Measurements from ENCODE around the gene NUDT22.

The NUDT22 gene

GRCh38 chr11:64262271-64263002 is 36.4 kb downstream of the NUDT22 start:
- no peaks in the 10 kb centered on the region for H3K9me3 ChIP-seq (ENCODE audit: low read length)
- no peaks in the 10 kb centered on the region for H4K20me1 ChIP-seq (ENCODE audit: insufficient read depth, low read length)
- no peak overlapping the region for H2AFZ ChIP-seq (ENCODE audit: low read length)
- no peak overlapping the region for H3K9ac ChIP-seq (ENCODE audit: low read length)
- H3K4me3 ChIP-seq (ENCODE audit: low read depth, low read length, poor library complexity, severe bottlenecking) = no peak overlapping the region
- H3K9me2 ChIP-seq (ENCODE audit: low read depth, low read length) = no peaks in the 10 kb centered on the region
- H3F3A ChIP-seq (ENCODE audit: insufficient read depth, low read length) = no peaks in the 10 kb centered on the region
- H3K4me1 ChIP-seq (ENCODE audit: insufficient read depth, low read length, severe bottlenecking) = no peaks in the 10 kb centered on the region
- H3K36me3 ChIP-seq (ENCODE audit: insufficient read depth, low read length) = peaks cover 37% of the 10 kb centered on the region
- no peaks in the 10 kb centered on the region for H3K79me2 ChIP-seq (ENCODE audit: insufficient read depth, low read length)
- no peaks in the 10 kb centered on the region for H3K27me3 ChIP-seq (ENCODE audit: insufficient read depth, low read length)
- H3K27ac ChIP-seq (ENCODE audit: low read depth, low read length, poor library complexity, severe bottlenecking) = no peak overlapping the region
- TF ChIP-seq EZH2 (IDR thresholded peaks at IDR 0.05; ENCODE audit: borderline replicate concordance, low read length) (no peak), CTCF (IDR thresholded peaks at IDR 0.05; ENCODE audit: low read length) (no peak)
- H3K4me2 ChIP-seq (ENCODE audit: low read length) = no peak overlapping the region

- TF ChIP-seq CTCF (IDR thresholded peaks at IDR 0.05; ENCODE audit: low read length) (no peak), EZH2 (IDR thresholded peaks at IDR 0.05; ENCODE audit: borderline replicate concordance, low read length) (no peak)
- Histone ChIP-seq H3K27ac (ENCODE audit: low read depth, low read length, poor library complexity, severe bottlenecking) (no peak overlapping the region), H3F3A (ENCODE audit: insufficient read depth, low read length) (no peaks in the 10 kb centered on the region), H3K4me3 (ENCODE audit: low read depth, low read length, poor library complexity, severe bottlenecking) (no peak overlapping the region), H3K4me1 (ENCODE audit: insufficient read depth, low read length, severe bottlenecking) (peaks cover 7% of the 10 kb centered on the region), H3K9ac (ENCODE audit: low read length) (no peak overlapping the region), H3K79me2 (ENCODE audit: insufficient read depth, low read length) (no peaks in the 10 kb centered on the region), H3K36me3 (ENCODE audit: insufficient read depth, low read length) (peaks cover 34% of the 10 kb centered on the region), H2AFZ (ENCODE audit: low read length) (no peak overlapping the region), H3K27me3 (ENCODE audit: insufficient read depth, low read length) (no peaks in the 10 kb centered on the region), H3K9me3 (ENCODE audit: low read length) (no peaks in the 10 kb centered on the region), H3K9me2 (ENCODE audit: low read depth, low read length) (no peaks in the 10 kb centered on the region), H3K4me2 (ENCODE audit: low read length) (no peak overlapping the region), H4K20me1 (ENCODE audit: insufficient read depth, low read length) (no peaks in the 10 kb centered on the region)
Observed at GRCh38 chr11:64263021-64263946, 37.2 kb downstream of the NUDT22 start.

GRCh38 chr11:64263947-64264317 is 37.9 kb downstream of the NUDT22 start:
- Histone ChIP-seq H3K9me2 (ENCODE audit: low read depth, low read length) (no peaks in the 10 kb centered on the region), H3F3A (ENCODE audit: insufficient read depth, low read length) (no peaks in the 10 kb centered on the region), H3K27ac (ENCODE audit: low read depth, low read length, poor library complexity, severe bottlenecking) (no peak overlapping the region), H3K27me3 (ENCODE audit: insufficient read depth, low read length) (no peaks in the 10 kb centered on the region), H3K4me3 (ENCODE audit: low read depth, low read length, poor library complexity, severe bottlenecking) (no peak overlapping the region), H3K4me2 (ENCODE audit: low read length) (no peak overlapping the region), H4K20me1 (ENCODE audit: insufficient read depth, low read length) (no peaks in the 10 kb centered on the region), H3K9me3 (ENCODE audit: low read length) (no peaks in the 10 kb centered on the region), H3K9ac (ENCODE audit: low read length) (no peak overlapping the region), H3K4me1 (ENCODE audit: insufficient read depth, low read length, severe bottlenecking) (peaks cover 13% of the 10 kb centered on the region), H3K36me3 (ENCODE audit: insufficient read depth, low read length) (peaks cover 28% of the 10 kb centered on the region), H2AFZ (ENCODE audit: low read length) (no peak overlapping the region), H3K79me2 (ENCODE audit: insufficient read depth, low read length) (no peaks in the 10 kb centered on the region)
- TF ChIP-seq EZH2 (IDR thresholded peaks at IDR 0.05; ENCODE audit: borderline replicate concordance, low read length) (no peak), CTCF (IDR thresholded peaks at IDR 0.05; ENCODE audit: low read length) (no peak)

All from OCI-LY1 (cell line).